Activated CD4-positive, alpha-beta memory T cell treated with anti-CD3 and anti-CD28 coated beads, Interleukin-2, amount 10 ng/mL, durations not matched to agents 7 days and 5 days (primary cell): ENCODE results near the gene C5orf34. TPM values are rescaled to one million over a fixed set of nuclear protein-coding genes. Genes with fewer than 3 reads are reported as not detected.
A peak's percentile ranks its signal among the peaks of the same experiment; 100 is the strongest.
"Not testable (repeated sequence)": the region's sequence is repeated elsewhere in the genome, so short reads cannot be mapped to it uniquely, and the experiment has no call there.

Experiments
- CTCF ChIA-PET: fragments of 350-600 bp; sonication (Branson Sonifier 250); formaldehyde crosslinking; loops from one replicate; lab custom pipeline; 2021; ENCODE audit warnings: antibody characterized with exemption, inconsistent platforms; lab: Charles Lee
- POLR2A ChIA-PET: fragments of 350-600 bp; sonication (Branson Sonifier 250); formaldehyde crosslinking; loops from one replicate; lab custom pipeline; 2021; ENCODE audit warnings: antibody characterized with exemption; lab: Charles Lee
- DNase-seq: peaks from one replicate; pipeline ENCODE4 v3.0.0-alpha.2; 2020
- H3K27ac Mint-ChIP-seq: one replicate; pipeline ENCODE4 v1.8.0; 2021; ENCODE audit warnings: mild to moderate bottlenecking, mixed read lengths
- H3K27me3 Mint-ChIP-seq: one replicate; pipeline ENCODE4 v1.8.0; 2021; ENCODE audit warnings: mixed read lengths
- H3K36me3 Mint-ChIP-seq: one replicate; pipeline ENCODE4 v1.8.0; 2021; ENCODE audit warnings: low read depth, mixed read lengths
- H3K4me1 Mint-ChIP-seq: one replicate; pipeline ENCODE4 v1.8.0; 2021; ENCODE audit warnings: mixed read lengths
- H3K4me3 Mint-ChIP-seq: one replicate; pipeline ENCODE4 v1.8.0; 2021; ENCODE audit warnings: mild to moderate bottlenecking, mixed read lengths
- H3K9me3 Mint-ChIP-seq: one replicate; pipeline ENCODE4 v1.8.0; 2021; ENCODE audit warnings: mixed read lengths
- total RNA-seq, 2 experiments: library from RNA; stranded (reverse); gene quantifications; one replicate each; pipeline ENCODE4 v1.2.3, GENCODE V29; 2021

The C5orf34 gene
- total RNA-seq, 2 experiments from 2014 or later = 7.7 to 8.5 TPM

DNA sequence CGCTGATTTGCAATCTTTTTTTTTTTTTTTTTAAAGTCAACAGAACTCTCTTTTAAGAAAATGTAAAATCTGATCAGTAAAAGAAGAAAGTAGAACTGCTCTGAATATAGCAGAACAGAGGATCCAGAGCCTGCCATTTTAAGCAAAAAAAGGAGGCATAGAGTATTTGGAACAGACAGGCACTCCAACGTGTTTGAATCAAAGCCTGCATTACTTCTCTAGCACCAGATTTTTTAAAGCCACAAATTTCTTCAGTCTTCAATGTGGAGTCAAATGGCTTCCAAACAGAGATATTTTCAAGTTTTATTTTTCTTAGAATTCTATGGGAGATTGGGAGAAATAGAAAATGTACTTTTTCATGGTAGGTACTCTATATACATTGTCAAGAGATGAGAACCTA lies 36.8 kb upstream of the C5orf34 start:
- peaks cover 14% of the 10 kb centered on the region for H3K4me1 Mint-ChIP-seq
- H3K27me3 Mint-ChIP-seq = no peaks in the 10 kb centered on the region
- ChIA-PET CTCF (no interaction called here), POLR2A (interaction anchor here (5.3 kb wide), 1 partner anchor 67 kb away, joined by 60 read pairs; the partner anchor contains the start of gene TMEM267)
- H3K4me3 Mint-ChIP-seq = no peak overlapping the region
- no peaks in the 10 kb centered on the region for H3K9me3 Mint-ChIP-seq
- no peak for DNase-seq
- no peak overlapping the region for H3K27ac Mint-ChIP-seq
- peaks cover 30% of the 10 kb centered on the region for H3K36me3 Mint-ChIP-seq

GRCh38 chr5:43549272-43549671 lies 34.3 kb upstream of the C5orf34 start:
- H3K9me3 Mint-ChIP-seq, CTCF ChIA-PET, POLR2A ChIA-PET, H3K4me1 Mint-ChIP-seq, H3K27ac Mint-ChIP-seq, H3K4me3 Mint-ChIP-seq, DNase-seq, H3K27me3 Mint-ChIP-seq: not testable (repeated sequence)
- H3K36me3 Mint-ChIP-seq = peaks cover 47% of the 10 kb centered on the region

DNA sequence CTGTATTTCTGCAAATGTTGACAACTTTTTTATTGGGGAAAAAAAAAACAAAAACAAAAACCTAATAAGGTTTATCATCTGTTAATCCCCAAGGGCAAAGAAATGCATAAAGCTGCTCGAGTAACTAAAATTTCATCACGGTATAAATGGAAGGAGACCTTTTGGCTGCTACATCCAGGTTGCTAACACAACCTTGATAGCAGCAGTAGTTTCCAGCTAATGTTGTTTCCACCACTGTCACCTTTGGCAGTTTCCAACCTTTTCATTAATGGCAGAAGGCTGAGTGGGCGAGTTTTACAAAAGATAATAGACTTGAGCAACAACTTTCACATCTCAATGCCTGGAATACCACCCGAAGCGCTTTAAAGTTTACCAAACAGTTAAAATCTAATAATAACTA lies 33.4 kb upstream of the C5orf34 start:
- H3K36me3 Mint-ChIP-seq = peaks cover 52% of the 10 kb centered on the region
- ChIA-PET POLR2A (interaction anchor here (0.9 kb wide), 1 partner anchor 55 kb away, joined by 5 read pairs; the partner anchor contains the start of gene NNT), CTCF (interaction anchor here (1.3 kb wide), 1 partner anchor 64 kb away, joined by 3 read pairs; the partner anchor contains the start of gene TMEM267)
- H3K4me1 Mint-ChIP-seq = peaks cover 10% of the 10 kb centered on the region
- H3K27ac Mint-ChIP-seq = no peak overlapping the region
- no peak for DNase-seq
- H3K4me3 Mint-ChIP-seq = no peak overlapping the region
- no peaks in the 10 kb centered on the region for H3K9me3 Mint-ChIP-seq
- no peaks in the 10 kb centered on the region for H3K27me3 Mint-ChIP-seq

GRCh38 chr5:43547532-43547931 lies 32.6 kb upstream of the C5orf34 start:
- H3K27me3 Mint-ChIP-seq = no peaks in the 10 kb centered on the region
- POLR2A ChIA-PET = interaction anchor here (0.9 kb wide), 1 partner anchor 56 kb away, joined by 5 read pairs; the partner anchor contains the start of gene NNT
- CTCF ChIA-PET = interaction anchor here (1.3 kb wide), 1 partner anchor 63 kb away, joined by 3 read pairs; the partner anchor contains the start of gene TMEM267
- DNase-seq = no peak
- no peak overlapping the region for H3K4me3 Mint-ChIP-seq
- H3K36me3 Mint-ChIP-seq = peaks cover 59% of the 10 kb centered on the region
- H3K27ac Mint-ChIP-seq = no peak overlapping the region
- no peaks in the 10 kb centered on the region for H3K9me3 Mint-ChIP-seq
- H3K4me1 Mint-ChIP-seq = peaks cover 10% of the 10 kb centered on the region

- DNase-seq = no peak
- H3K27me3 Mint-ChIP-seq = no peaks in the 10 kb centered on the region
- ChIA-PET POLR2A (interaction anchor here (2.1 to 2.9 kb wide), 2 partner anchors 10 to 12 kb away, joined by 7 to 11 read pairs; partner anchors contain the start of gene PAIP1), CTCF (interaction anchor here (0.7 kb wide), 1 partner anchor 755 kb away, joined by 3 read pairs; no protein-coding TSS in a partner anchor)
- H3K4me1 Mint-ChIP-seq = peaks cover 11% of the 10 kb centered on the region
- H3K36me3 Mint-ChIP-seq = peaks cover 59% of the 10 kb centered on the region
- H3K9me3 Mint-ChIP-seq = no peaks in the 10 kb centered on the region
- H3K4me3 Mint-ChIP-seq = no peak overlapping the region
- H3K27ac Mint-ChIP-seq = no peak overlapping the region
Measured at GRCh38 chr5:43543434-43543833, 28.5 kb upstream of the C5orf34 start.

DNA sequence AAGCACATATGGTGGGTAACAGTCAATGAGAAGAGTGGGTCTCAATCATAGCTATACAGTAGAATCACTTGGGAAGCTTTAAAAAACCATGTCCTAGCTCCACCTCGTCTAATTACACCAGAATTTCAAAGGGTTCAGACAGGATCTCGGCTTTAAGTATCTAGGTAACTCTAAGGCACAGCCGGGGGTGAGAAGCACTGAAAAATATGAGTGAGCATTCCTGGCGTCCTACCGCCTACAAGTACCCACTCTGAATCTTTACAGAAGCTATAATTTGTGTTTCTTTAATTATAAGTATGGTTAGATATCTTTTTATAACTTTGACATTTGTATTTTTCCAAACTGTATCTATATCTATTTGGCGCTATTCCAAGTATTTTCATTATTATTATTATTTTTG lies 25.8 kb upstream of the C5orf34 start:
- ChIA-PET CTCF (interaction anchor here (2.6 kb wide), 1 partner anchor 57 kb away, joined by 5 read pairs; the partner anchor contains the start of gene TMEM267), POLR2A (interaction anchor here (1.3 to 1.7 kb wide), 2 partner anchors 15 to 57 kb away, joined by 3 to 9 read pairs; partner anchors contain the start of gene TMEM267)
- no peaks in the 10 kb centered on the region for H3K27me3 Mint-ChIP-seq
- H3K27ac Mint-ChIP-seq = no peak overlapping the region
- H3K4me3 Mint-ChIP-seq = no peak overlapping the region
- H3K9me3 Mint-ChIP-seq = no peaks in the 10 kb centered on the region
- DNase-seq = no peak
- H3K36me3 Mint-ChIP-seq = peaks cover 53% of the 10 kb centered on the region
- H3K4me1 Mint-ChIP-seq = peaks cover 10% of the 10 kb centered on the region

- peaks cover 62% of the 10 kb centered on the region for H3K36me3 Mint-ChIP-seq
- CTCF ChIA-PET = no interaction called here
Measured at GRCh38 chr5:43536972-43537371, 22.0 kb upstream of the C5orf34 start.

GRCh38 chr5:43533646-43534045 lies 18.7 kb upstream of the C5orf34 start:
- POLR2A ChIA-PET = interaction anchor here (1.2 to 1.5 kb wide), 2 partner anchors 48 to 69 kb away, joined by 4 to 5 read pairs; partner anchors contain the start of gene NNT
- H3K27me3 Mint-ChIP-seq = no peaks in the 10 kb centered on the region
- no peak for DNase-seq
- no peaks in the 10 kb centered on the region for H3K9me3 Mint-ChIP-seq
- H3K4me1 Mint-ChIP-seq = peaks cover 15% of the 10 kb centered on the region
- peaks cover 67% of the 10 kb centered on the region for H3K36me3 Mint-ChIP-seq
- H3K27ac Mint-ChIP-seq = peak overlapping the region; percentile 4
- CTCF ChIA-PET = interaction anchor here (1.0 kb wide), 1 partner anchor 18 kb away, joined by 3 read pairs; the partner anchor contains the start of gene C5orf34
- no peak overlapping the region for H3K4me3 Mint-ChIP-seq

More at GRCh38 chr5:43536972-43537371, 22.0 kb upstream of the C5orf34 start:
- Mint-ChIP-seq H3K4me3 (no peak overlapping the region), H3K27me3 (no peaks in the 10 kb centered on the region), H3K9me3 (no peaks in the 10 kb centered on the region), H3K27ac (no peak overlapping the region), H3K4me1 (peaks cover 21% of the 10 kb centered on the region)
- POLR2A ChIA-PET = no interaction called here
- no peak for DNase-seq

GRCh38 chr5:43530648-43531047 lies 15.7 kb upstream of the C5orf34 start:
- CTCF ChIA-PET = no interaction called here
- Mint-ChIP-seq H3K36me3 (peaks cover 65% of the 10 kb centered on the region), H3K4me3 (no peak overlapping the region), H3K27me3 (no peaks in the 10 kb centered on the region), H3K27ac (no peak overlapping the region), H3K9me3 (no peaks in the 10 kb centered on the region), H3K4me1 (peaks cover 15% of the 10 kb centered on the region)
- DNase-seq = no peak
- POLR2A ChIA-PET = interaction anchor here (1.4 kb wide), 1 partner anchor 15 kb away, joined by 5 read pairs; the partner anchor contains the start of gene C5orf34

DNA sequence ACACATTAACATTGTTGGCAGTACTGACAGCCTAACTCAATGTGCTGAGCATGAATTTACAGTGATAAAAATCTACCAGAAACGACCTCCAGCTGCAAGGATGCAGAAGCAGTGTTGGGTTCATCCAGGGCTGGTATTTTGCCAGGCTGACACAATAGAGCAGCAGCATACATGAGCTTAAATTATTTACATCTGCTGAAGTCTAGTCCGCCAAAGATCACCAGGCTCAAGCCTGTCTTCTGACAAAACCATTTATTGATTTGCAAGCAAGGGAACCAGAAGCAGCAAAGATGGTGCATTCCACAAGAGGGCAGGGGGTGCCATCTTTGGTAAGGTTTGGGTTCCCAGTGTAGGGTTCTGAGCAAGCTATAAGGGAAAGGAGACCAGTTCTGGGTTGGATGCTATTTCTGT lies 8.7 kb upstream of the C5orf34 start:
- ChIA-PET CTCF (interaction anchor here (1.5 kb wide), 1 partner anchor 40 kb away, joined by 4 read pairs; the partner anchor contains the start of gene TMEM267), POLR2A (interaction anchor here (1.3 kb wide), 1 partner anchor 8 kb away, joined by 6 read pairs; the partner anchor contains the start of gene C5orf34)
- Mint-ChIP-seq H3K9me3 (no peaks in the 10 kb centered on the region), H3K4me1 (no peaks in the 10 kb centered on the region), H3K36me3 (peaks cover 37% of the 10 kb centered on the region), H3K27ac (no peak overlapping the region), H3K27me3 (no peaks in the 10 kb centered on the region), H3K4me3 (no peak overlapping the region)
- DNase-seq = no peak

DNA sequence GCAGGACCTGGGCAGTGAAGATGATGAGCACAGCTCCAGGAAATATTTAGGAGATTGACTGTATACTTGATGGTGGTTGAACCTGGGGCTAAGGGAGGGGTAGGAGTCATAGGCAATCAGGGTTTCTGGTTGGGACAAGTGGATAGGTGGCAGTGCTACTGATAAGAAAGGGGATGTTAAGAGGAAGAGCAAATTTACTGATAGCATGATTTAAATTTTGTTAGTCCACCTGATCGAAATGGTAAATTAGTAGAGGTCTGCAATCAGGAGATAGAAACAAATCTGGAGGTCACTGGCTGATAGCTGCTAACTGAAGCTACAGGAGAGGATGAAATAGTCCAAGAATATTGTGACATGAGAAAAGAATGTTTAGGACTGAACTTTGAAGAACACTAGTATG lies 5.7 kb upstream of the C5orf34 start:
- POLR2A ChIA-PET = no interaction called here
- no peaks in the 10 kb centered on the region for H3K27me3 Mint-ChIP-seq
- CTCF ChIA-PET = interaction anchor here (1.3 kb wide), 1 partner anchor 36 kb away, joined by 4 read pairs; the partner anchor contains the start of gene TMEM267
- H3K4me3 Mint-ChIP-seq = no peak overlapping the region
- H3K4me1 Mint-ChIP-seq = peaks cover 8% of the 10 kb centered on the region
- no peaks in the 10 kb centered on the region for H3K9me3 Mint-ChIP-seq
- H3K36me3 Mint-ChIP-seq = peaks cover 21% of the 10 kb centered on the region
- DNase-seq = no peak
- H3K27ac Mint-ChIP-seq = no peak overlapping the region

GRCh38 chr5:43515678-43516048 lies 715 bp upstream of the C5orf34 start:
- ChIA-PET POLR2A (interaction anchor here (0.8 to 4.6 kb wide), 9 partner anchors 8 to 566 kb away, joined by 3 to 117 read pairs (median 7); partner anchors contain the start of genes HMGCS1, NNT and TMEM267), CTCF (interaction anchor here (1.0 to 2.8 kb wide), 5 partner anchors 19 to 409 kb away, joined by 3 to 20 read pairs (median 6); partner anchors contain the start of genes NNT and TMEM267)
- Mint-ChIP-seq H3K27me3 (no peaks in the 10 kb centered on the region), H3K4me1 (peaks cover 37% of the 10 kb centered on the region), H3K4me3 (peak overlapping the region; percentile 94), H3K27ac (peak overlapping the region; percentile 97), H3K36me3 (peaks cover 18% of the 10 kb centered on the region), H3K9me3 (peaks cover 4% of the 10 kb centered on the region)
- DNase-seq = no peak

DNA sequence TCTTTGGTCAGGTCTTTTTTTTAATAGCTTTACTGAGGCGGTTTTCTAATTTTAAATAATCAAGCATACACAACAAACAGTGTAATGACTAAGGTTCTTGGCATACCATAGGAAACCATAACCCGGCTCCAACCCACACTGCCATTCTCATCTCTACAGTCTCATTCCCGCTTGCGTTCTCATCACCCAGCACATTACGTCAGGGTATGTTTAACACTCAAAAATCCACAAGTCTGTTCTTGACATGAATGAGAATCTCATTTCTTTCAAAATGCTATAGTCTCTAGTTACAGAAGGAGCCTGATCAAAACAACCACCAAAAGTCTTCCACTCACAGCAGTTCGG lies 505 bp downstream of the C5orf34 start:
- H3K27me3 Mint-ChIP-seq = no peaks in the 10 kb centered on the region
- POLR2A ChIA-PET = interaction anchor here (0.8 to 4.6 kb wide), 15 partner anchors 9 to 1610 kb away, joined by 3 to 117 read pairs (median 4); partner anchors contain the start of genes HMGCS1, NNT, RIMOC1 and TMEM267
- H3K4me3 Mint-ChIP-seq = peak overlapping the region; percentile 94
- peaks cover 37% of the 10 kb centered on the region for H3K4me1 Mint-ChIP-seq
- H3K27ac Mint-ChIP-seq = peak overlapping the region; percentile 97
- H3K9me3 Mint-ChIP-seq = peaks cover 4% of the 10 kb centered on the region
- DNase-seq = no peak
- peaks cover 18% of the 10 kb centered on the region for H3K36me3 Mint-ChIP-seq
- CTCF ChIA-PET = interaction anchor here (0.9 to 2.8 kb wide), 7 partner anchors 30 to 408 kb away, joined by 3 to 20 read pairs (median 5); partner anchors contain the start of genes NNT, TMEM267 and ZNF131
